ENCODE data around the gene YJEFN3. TPM values are rescaled to one million over a fixed set of nuclear protein-coding genes. Genes with fewer than 3 reads are reported as not detected.

Gene YJEFN3
- total RNA-seq, 1 experiment from 2014 or later = 6.1 TPM

DNA sequence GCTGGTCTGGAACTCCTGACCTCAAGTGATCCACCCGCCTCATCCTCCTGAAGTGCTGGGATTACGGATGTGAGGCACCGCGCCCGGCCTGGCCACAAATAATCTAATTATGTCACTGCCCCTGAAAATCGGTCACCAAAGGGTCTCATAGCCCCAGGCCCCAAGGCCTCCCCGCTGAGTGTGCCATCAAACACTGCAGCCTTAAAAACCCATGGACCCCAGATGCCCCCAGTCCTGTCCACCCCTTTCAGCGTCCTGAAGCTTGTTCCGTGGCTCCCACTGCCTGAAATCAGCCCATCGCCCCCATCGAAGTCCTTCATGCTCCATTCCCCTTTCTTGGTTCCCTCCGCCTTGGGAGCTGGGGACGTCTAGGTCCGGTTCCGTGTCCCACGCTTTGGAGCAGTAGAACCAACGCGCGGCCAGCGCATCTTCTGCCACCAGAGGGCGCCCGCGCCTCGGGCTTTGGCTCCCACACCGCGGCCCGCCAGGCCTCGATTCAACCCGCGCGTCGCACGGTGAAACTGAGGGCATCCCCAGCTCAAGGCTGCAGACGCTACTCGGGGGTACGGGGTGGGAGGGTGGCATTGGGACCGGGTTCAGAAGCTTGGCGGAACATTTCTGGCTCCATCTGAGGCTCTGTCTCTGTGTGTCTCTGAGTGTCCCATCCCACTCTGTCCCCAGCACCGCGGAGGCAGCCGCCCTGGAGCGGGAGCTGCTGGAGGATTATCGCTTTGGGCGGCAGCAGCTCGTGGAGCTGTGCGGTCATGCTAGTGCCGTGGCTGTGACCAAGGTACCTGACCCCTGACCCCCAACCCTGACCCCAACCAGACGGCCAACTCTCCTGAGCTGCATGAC is 3.5 kb downstream of the YJEFN3 start:
- POLR2A ChIA-PET = interaction anchor here (0.5 to 0.6 kb wide), 2 partner anchors 65 to 88 kb away, joined by 4 to 6 read pairs; no protein-coding TSS in a partner anchor
- H3K27ac ChIP-seq (ENCODE audit: low read length) = no peak overlapping the region
- no peaks in the 10 kb centered on the region for H3K36me3 ChIP-seq (ENCODE audit: control insufficient read depth, insufficient read depth, low read length)
- intact Hi-C loops (cut with micrococcal nuclease; ENCODE audit: unreplicated experiment) (loop anchor here (10.0 kb wide), 1 partner anchor 113 kb away; the partner anchor contains the start of gene GMIP), in situ Hi-C loops (cut with HindIII; ENCODE audit: low pct_unique_long_range_greater_than_20kb, low sequenced_read_pairs) (no loop called here)
- no peak overlapping the region for H3K4me3 ChIP-seq (ENCODE audit: low read depth in 2 of 2, low read length in 2 of 2)
- peak; percentile 82 for ATAC-seq
- no peak for DNase-seq (ENCODE audit: low read depth, low spot score)
- H3K4me1 ChIP-seq (ENCODE audit: control insufficient read depth, insufficient read depth, low read length) = no peaks in the 10 kb centered on the region
- CTCF ChIA-PET = interaction anchor here (0.6 to 1.4 kb wide), 8 partner anchors 16 to 203 kb away, joined by 3 to 9 read pairs (median 3); no protein-coding TSS in a partner anchor
- H3K27me3 ChIP-seq (ENCODE audit: control insufficient read depth, insufficient read depth, low read length) = no peaks in the 10 kb centered on the region
- no TSS peak for BruUV-seq (replicated peaks)
- TF ChIP-seq TCF7L2 (IDR thresholded peaks at IDR 0.05; ENCODE audit: low read depth, low read length) (no peak), POLR2AphosphoS5 (IDR thresholded peaks at IDR 0.05; ENCODE audit: low read depth, low read length) (0 out of 2 replicates have a peak, but pooled peaks have one; percentile 33)
- TF ChIP-seq, protein P1, sequence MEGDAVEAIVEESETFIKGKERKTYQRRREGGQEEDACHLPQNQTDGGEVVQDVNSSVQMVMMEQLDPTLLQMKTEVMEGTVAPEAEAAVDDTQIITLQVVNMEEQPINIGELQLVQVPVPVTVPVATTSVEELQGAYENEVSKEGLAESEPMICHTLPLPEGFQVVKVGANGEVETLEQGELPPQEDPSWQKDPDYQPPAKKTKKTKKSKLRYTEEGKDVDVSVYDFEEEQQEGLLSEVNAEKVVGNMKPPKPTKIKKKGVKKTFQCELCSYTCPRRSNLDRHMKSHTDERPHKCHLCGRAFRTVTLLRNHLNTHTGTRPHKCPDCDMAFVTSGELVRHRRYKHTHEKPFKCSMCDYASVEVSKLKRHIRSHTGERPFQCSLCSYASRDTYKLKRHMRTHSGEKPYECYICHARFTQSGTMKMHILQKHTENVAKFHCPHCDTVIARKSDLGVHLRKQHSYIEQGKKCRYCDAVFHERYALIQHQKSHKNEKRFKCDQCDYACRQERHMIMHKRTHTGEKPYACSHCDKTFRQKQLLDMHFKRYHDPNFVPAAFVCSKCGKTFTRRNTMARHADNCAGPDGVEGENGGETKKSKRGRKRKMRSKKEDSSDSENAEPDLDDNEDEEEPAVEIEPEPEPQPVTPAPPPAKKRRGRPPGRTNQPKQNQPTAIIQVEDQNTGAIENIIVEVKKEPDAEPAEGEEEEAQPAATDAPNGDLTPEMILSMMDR (IDR thresholded peaks at IDR 0.05) = peak; percentile 92
- no peaks in the 10 kb centered on the region for H3K9me3 ChIP-seq (ENCODE audit: control insufficient read depth, insufficient read depth, low read depth, low read length)

DNA sequence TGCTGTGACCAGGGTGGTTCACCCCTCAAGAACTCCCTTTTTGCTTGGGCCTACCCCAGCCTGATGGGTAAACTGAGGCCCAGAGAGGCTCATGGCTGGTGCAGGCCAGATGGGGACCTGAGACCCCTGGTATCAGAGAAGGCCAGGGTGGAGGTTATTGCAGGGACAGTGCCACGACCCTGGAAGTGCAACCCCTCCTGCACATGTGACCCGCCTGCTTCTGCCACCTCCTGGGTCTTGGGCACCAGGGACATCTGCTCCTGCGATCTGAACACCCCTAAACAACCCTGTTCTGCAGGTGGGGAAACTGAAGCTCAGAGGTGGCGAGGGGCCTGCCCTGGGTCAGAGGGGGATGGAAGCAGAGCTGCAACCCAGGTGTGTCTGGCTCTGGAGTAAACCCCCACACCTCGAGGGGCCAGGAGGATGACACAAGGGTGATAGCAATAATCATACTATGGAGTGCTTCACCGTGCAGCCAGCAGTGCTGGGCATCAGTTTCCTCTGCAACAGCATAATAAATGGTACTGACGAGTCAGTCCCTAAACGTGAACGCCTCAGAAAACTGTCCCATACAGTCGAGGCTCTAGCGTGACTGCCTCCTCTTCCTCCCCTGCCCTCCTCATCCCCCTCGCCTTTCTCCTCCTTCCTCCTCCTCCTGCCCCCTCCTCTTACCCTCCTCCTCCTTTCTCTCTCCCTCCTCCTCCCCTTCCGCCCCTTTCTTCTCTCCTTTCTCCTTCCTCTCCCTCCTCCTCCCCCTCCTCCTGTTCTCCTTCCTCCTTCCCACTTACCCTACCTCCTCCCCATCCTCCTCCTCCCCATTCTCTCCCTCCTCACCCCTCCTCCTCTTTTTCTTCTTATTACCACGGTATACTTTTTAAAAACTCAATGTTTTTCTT is 4.3 kb downstream of the YJEFN3 start:
- no peak overlapping the region for H3K4me3 ChIP-seq (ENCODE audit: low read depth in 2 of 2, low read length in 2 of 2)
- H3K9me3 ChIP-seq (ENCODE audit: control insufficient read depth, insufficient read depth, low read depth, low read length) = no peaks in the 10 kb centered on the region
- H3K4me1 ChIP-seq (ENCODE audit: control insufficient read depth, insufficient read depth, low read length) = no peaks in the 10 kb centered on the region
- CTCF ChIA-PET = interaction anchor here (0.6 to 1.4 kb wide), 5 partner anchors 16 to 202 kb away, joined by 3 to 9 read pairs (median 3); no protein-coding TSS in a partner anchor
- DNase-seq (ENCODE audit: low read depth, low spot score) (no peak), ATAC-seq (no peak)
- H3K27ac ChIP-seq (ENCODE audit: low read length) = no peak overlapping the region
- POLR2A ChIA-PET = interaction anchor here (0.5 to 0.6 kb wide), 2 partner anchors 64 to 87 kb away, joined by 4 to 6 read pairs; no protein-coding TSS in a partner anchor
- in situ Hi-C loops (cut with HindIII; ENCODE audit: low pct_unique_long_range_greater_than_20kb, low sequenced_read_pairs) (no loop called here), intact Hi-C loops (cut with micrococcal nuclease; ENCODE audit: unreplicated experiment) (loop anchor here (10.0 kb wide), 1 partner anchor 112 kb away; the partner anchor contains the start of gene GMIP)
- BruUV-seq (replicated peaks) = no TSS peak
- TF ChIP-seq TCF7L2 (IDR thresholded peaks at IDR 0.05; ENCODE audit: low read depth, low read length) = no peak
- no peak for TF ChIP-seq REST (IDR thresholded peaks at IDR 0.05; ENCODE audit: insufficient read depth in 1 of 2, low read depth in 2 of 2, low read length in 1 of 2)
- no peak for TF ChIP-seq SIN3A (IDR thresholded peaks at IDR 0.05; ENCODE audit: borderline replicate concordance, insufficient read depth, low read depth, low read length)
- TF ChIP-seq, protein P1 (IDR thresholded peaks at IDR 0.05) = no peak
- TF ChIP-seq POLR2AphosphoS5 (IDR thresholded peaks at IDR 0.05; ENCODE audit: low read depth, low read length) = no peak
- H3K36me3 ChIP-seq (ENCODE audit: control insufficient read depth, insufficient read depth, low read length) = no peaks in the 10 kb centered on the region
- no peaks in the 10 kb centered on the region for H3K27me3 ChIP-seq (ENCODE audit: control insufficient read depth, insufficient read depth, low read length)
